Neural progenitor cell (in vitro differentiated cells): Measurements from ENCODE around the gene LOXHD1. TPM values are rescaled to one million over a fixed set of nuclear protein-coding genes. Genes with fewer than 3 reads are reported as not detected.

ENCODE experiments used
- DNase-seq: peaks from one replicate; pipeline ENCODE4 v3.0.0-alpha.2; 2016; ENCODE audit warnings: low spot score
- H2AFZ ChIP-seq: fragments of 200-600 bp; sonication (generic); replicated peaks from 2 replicates; pipeline ENCODE4 v1.6.1; 2016; ENCODE audit warnings: antibody characterized with exemption
- H3F3A ChIP-seq: fragments of 200-600 bp; sonication (generic); 2 replicates; pipeline ENCODE4 v1.6.1; 2016; ENCODE audit warnings: antibody characterized with exemption, low read depth
- H3K27ac ChIP-seq: fragments of 200-600 bp; sonication (generic); 2 replicates; pipeline ENCODE4 v1.5.1; 2016; ENCODE audit warnings: mild to moderate bottlenecking
- H3K27me3 ChIP-seq: fragments of 200-600 bp; sonication (generic); 2 replicates; pipeline ENCODE4 v1.6.1; 2016; ENCODE audit warnings: mild to moderate bottlenecking, moderate library complexity
- H3K36me3 ChIP-seq: fragments of 200-600 bp; sonication (generic); 2 replicates; pipeline ENCODE4 v1.5.1; 2016
- H3K4me1 ChIP-seq: fragments of 200-600 bp; sonication (generic); 2 replicates; pipeline ENCODE4 v1.6.1; 2016; ENCODE audit warnings: mixed run types
- H3K4me2 ChIP-seq: fragments of 200-600 bp; sonication (generic); 2 replicates; pipeline ENCODE4 v1.6.1; 2016
- H3K4me3 ChIP-seq: fragments of 200-600 bp; sonication (generic); 2 replicates; pipeline ENCODE4 v1.5.1; 2016
- H3K79me2 ChIP-seq: fragments of 200-600 bp; sonication (generic); 2 replicates; pipeline ENCODE4 v1.6.1; 2016; ENCODE audit warnings: low read depth
- H3K9ac ChIP-seq: fragments of 200-600 bp; sonication (generic); 2 replicates; pipeline ENCODE4 v1.6.1; 2016
- H3K9me3 ChIP-seq: fragments of 200-600 bp; sonication (generic); 2 replicates; pipeline ENCODE4 v1.5.1; 2016; ENCODE audit warnings: low read depth
- H4K20me1 ChIP-seq: fragments of 200-600 bp; sonication (generic); 2 replicates; pipeline ENCODE4 v1.6.1; 2016; ENCODE audit warnings: low read depth
- H3K27ac Mint-ChIP-seq: 3 replicates; pipeline ENCODE4 v1.8.0; 2021; ENCODE audit warnings: mixed read lengths
- H3K27me3 Mint-ChIP-seq: 2 replicates; pipeline ENCODE4 v1.8.0; 2022; ENCODE audit warnings: low read depth, mild to moderate bottlenecking, inconsistent platforms, moderate library complexity, mixed read lengths; ENCODE audit not compliant: insufficient read depth
- H3K36me3 Mint-ChIP-seq: 3 replicates; pipeline ENCODE4 v1.8.0; 2021; ENCODE audit warnings: mixed read lengths
- H3K4me1 Mint-ChIP-seq: 3 replicates; pipeline ENCODE4 v1.8.0; 2021; ENCODE audit warnings: mixed read lengths
- H3K4me3 Mint-ChIP-seq: 3 replicates; pipeline ENCODE4 v1.8.0; 2021; ENCODE audit warnings: mild to moderate bottlenecking, moderate library complexity, mixed read lengths
- H3K9me3 Mint-ChIP-seq: 3 replicates; pipeline ENCODE4 v1.8.0; 2020; ENCODE audit warnings: mixed read lengths
- EZH2 ChIP-seq: fragments of 200-600 bp; sonication (generic); IDR thresholded peaks from 2 replicates; pipeline ENCODE4 v1.6.1; 2017; ENCODE audit warnings: antibody characterized with exemption, mild to moderate bottlenecking, moderate library complexity
- EZH2phosphoT487 ChIP-seq: fragments of 200-600 bp; sonication (generic); IDR thresholded peaks from 2 replicates; pipeline ENCODE4 v1.6.1; 2017; ENCODE audit warnings: antibody characterized with exemption
- total RNA-seq: library from RNA; depleted of rRNA; stranded (reverse); fragments of >200 nt; gene quantifications from 2 replicates; pipeline ENCODE4 v1.2.3, GENCODE V29; 2015; ENCODE audit warnings: low replicate concordance
- TF ChIP-seq, protein P1 (sequence below): fragments of 200-600 bp; sonication (generic); IDR thresholded peaks from 2 replicates; pipeline ENCODE4 v1.5.1; 2017; ENCODE audit warnings: antibody characterized with exemption, mild to moderate bottlenecking

LOXHD1 gene
- total RNA-seq, 1 donor from 2014 or later: not detected

DNA sequence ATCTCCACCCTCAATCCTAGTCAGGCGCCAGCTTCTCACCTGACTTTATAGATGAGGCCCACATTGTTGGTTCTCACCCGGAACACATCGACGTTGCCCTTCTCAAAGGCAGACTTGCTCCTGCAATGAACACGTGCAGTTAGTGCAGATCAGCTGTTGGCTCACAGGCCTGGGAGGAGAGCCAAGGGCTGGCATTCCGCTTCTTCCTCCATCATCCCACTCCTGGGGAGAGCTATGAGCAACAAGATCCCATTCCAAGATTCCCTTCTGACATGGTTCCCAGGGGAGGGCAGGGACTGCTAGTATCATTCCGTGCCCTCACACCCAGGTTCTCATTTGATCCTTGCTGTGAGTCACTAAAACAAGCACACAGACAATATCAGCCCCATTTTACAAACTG is 15.1 kb downstream of the LOXHD1 start:
- Mint-ChIP-seq H3K27me3 (peaks cover 8% of the 10 kb centered on the region), H3K36me3 (no peaks in the 10 kb centered on the region), H3K4me3 (no peak overlapping the region), H3K9me3 (no peaks in the 10 kb centered on the region), H3K27ac (no peak overlapping the region), H3K4me1 (peaks cover 5% of the 10 kb centered on the region)
- H3K9ac ChIP-seq: no peak overlapping the region
- H3K79me2 ChIP-seq: no peaks in the 10 kb centered on the region
- H3F3A ChIP-seq: no peaks in the 10 kb centered on the region
- H2AFZ ChIP-seq: no peak overlapping the region
- no peak overlapping the region for H3K4me2 ChIP-seq
- no peak overlapping the region for H3K27ac ChIP-seq
- H3K36me3 ChIP-seq: no peaks in the 10 kb centered on the region
- no peak overlapping the region for H3K4me3 ChIP-seq
- H3K27me3 ChIP-seq: no peaks in the 10 kb centered on the region
- no peak for TF ChIP-seq EZH2
- no peaks in the 10 kb centered on the region for H4K20me1 ChIP-seq
- no peaks in the 10 kb centered on the region for H3K9me3 ChIP-seq
- no peak for DNase-seq
- H3K4me1 ChIP-seq: no peaks in the 10 kb centered on the region

GRCh38 chr18:46639386-46639785 is 17.6 kb downstream of the LOXHD1 start:
- peaks cover 6% of the 10 kb centered on the region for H3K27me3 Mint-ChIP-seq
- no peaks in the 10 kb centered on the region for H3K4me1 ChIP-seq
- H3K27me3 ChIP-seq: no peaks in the 10 kb centered on the region
- H3K4me2 ChIP-seq: no peak overlapping the region
- DNase-seq: no peak
- TF ChIP-seq EZH2 (no peak), EZH2phosphoT487 (no peak)
- TF ChIP-seq, protein P1, sequence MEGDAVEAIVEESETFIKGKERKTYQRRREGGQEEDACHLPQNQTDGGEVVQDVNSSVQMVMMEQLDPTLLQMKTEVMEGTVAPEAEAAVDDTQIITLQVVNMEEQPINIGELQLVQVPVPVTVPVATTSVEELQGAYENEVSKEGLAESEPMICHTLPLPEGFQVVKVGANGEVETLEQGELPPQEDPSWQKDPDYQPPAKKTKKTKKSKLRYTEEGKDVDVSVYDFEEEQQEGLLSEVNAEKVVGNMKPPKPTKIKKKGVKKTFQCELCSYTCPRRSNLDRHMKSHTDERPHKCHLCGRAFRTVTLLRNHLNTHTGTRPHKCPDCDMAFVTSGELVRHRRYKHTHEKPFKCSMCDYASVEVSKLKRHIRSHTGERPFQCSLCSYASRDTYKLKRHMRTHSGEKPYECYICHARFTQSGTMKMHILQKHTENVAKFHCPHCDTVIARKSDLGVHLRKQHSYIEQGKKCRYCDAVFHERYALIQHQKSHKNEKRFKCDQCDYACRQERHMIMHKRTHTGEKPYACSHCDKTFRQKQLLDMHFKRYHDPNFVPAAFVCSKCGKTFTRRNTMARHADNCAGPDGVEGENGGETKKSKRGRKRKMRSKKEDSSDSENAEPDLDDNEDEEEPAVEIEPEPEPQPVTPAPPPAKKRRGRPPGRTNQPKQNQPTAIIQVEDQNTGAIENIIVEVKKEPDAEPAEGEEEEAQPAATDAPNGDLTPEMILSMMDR: no peak
- no peak overlapping the region for H3K27ac ChIP-seq
- H3K9me3 Mint-ChIP-seq: no peaks in the 10 kb centered on the region
- H3F3A ChIP-seq: no peaks in the 10 kb centered on the region
- no peak overlapping the region for H3K4me3 Mint-ChIP-seq
- H3K4me3 ChIP-seq: no peak overlapping the region
- no peak overlapping the region for H3K27ac Mint-ChIP-seq
- H2AFZ ChIP-seq: no peak overlapping the region
- no peaks in the 10 kb centered on the region for H3K36me3 Mint-ChIP-seq
- peaks cover 5% of the 10 kb centered on the region for H3K4me1 Mint-ChIP-seq
- no peaks in the 10 kb centered on the region for H4K20me1 ChIP-seq
- no peaks in the 10 kb centered on the region for H3K79me2 ChIP-seq
- no peak overlapping the region for H3K9ac ChIP-seq
- H3K36me3 ChIP-seq: no peaks in the 10 kb centered on the region
- no peaks in the 10 kb centered on the region for H3K9me3 ChIP-seq

DNA sequence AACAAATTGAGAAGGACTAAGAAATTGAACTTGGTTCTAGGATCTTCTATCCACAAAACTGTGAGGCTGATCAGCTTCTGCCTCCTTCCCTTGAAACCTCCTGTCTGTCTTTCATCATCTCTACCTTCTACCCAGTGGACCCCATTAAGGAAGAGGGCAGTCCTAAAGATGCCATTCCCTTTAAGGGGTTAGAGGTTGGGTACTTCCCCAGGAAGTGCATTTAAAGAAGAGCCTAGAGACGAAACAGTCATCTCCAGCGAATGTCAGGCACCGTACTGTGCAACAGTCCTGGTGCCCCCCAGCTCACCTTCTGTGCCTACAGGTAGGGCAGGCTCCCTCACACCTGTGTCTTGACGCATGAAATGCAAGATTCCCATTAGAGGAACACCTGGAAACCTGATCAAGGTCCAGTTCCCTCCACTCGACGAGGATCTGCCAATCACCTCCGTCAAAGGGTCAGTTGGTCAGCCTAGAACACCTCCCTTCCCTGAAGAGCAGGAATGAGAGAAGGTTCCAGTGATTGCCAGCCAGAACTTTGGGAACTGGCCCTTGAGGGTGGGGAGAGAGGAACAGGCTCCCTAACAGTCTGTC is 20.9 kb downstream of the LOXHD1 start:
- Mint-ChIP-seq H3K27ac (no peak overlapping the region), H3K36me3 (no peaks in the 10 kb centered on the region), H3K9me3 (no peaks in the 10 kb centered on the region), H3K4me3 (no peak overlapping the region), H3K4me1 (no peaks in the 10 kb centered on the region), H3K27me3 (peaks cover 3% of the 10 kb centered on the region)
- H3K9ac ChIP-seq: no peak overlapping the region
- TF ChIP-seq, protein P1: no peak
- TF ChIP-seq EZH2 (no peak), EZH2phosphoT487 (no peak)
- H3K4me3 ChIP-seq: no peak overlapping the region
- H3K27me3 ChIP-seq: no peaks in the 10 kb centered on the region
- no peak overlapping the region for H2AFZ ChIP-seq
- no peak overlapping the region for H3K4me2 ChIP-seq
- no peaks in the 10 kb centered on the region for H3F3A ChIP-seq
- H3K79me2 ChIP-seq: no peaks in the 10 kb centered on the region
- no peaks in the 10 kb centered on the region for H3K4me1 ChIP-seq
- no peak overlapping the region for H3K27ac ChIP-seq
- H4K20me1 ChIP-seq: no peaks in the 10 kb centered on the region
- no peaks in the 10 kb centered on the region for H3K36me3 ChIP-seq
- no peaks in the 10 kb centered on the region for H3K9me3 ChIP-seq
- no peak for DNase-seq

DNA sequence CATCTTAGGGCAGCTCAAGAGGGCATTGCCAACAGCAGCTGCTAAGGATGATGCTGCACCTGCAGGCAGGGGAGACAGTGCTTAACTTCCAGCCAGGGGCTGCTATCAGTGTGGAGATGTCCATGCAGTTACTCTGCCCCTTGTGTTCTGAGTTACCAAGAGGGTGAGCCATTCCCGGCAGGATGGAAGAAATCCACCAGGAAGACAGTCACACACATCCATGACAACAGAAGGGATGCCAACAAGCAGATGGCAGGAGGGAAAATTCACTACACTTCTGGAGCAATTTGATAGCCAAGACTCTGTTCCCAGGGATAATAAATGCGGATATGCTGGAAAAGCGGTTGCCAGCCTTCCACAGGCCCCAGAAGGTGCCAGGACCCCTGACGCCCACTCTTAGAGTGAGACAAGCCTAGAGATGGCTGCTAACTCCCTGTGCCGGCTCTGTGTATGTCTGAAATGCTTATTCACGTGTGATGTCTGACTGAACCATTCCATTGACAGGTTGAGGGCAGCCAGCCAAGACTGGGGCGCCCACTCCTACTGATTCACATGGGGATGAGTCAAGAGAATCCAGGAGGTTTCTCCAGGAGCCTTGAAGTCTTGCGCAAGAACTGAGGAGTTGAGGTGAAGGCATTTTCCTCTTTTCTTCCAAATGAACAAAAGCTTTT is 24.5 kb downstream of the LOXHD1 start:
- peaks cover 10% of the 10 kb centered on the region for H3K27me3 Mint-ChIP-seq
- no peaks in the 10 kb centered on the region for H3K4me1 Mint-ChIP-seq

More for the DNA sequence above, 24.5 kb downstream of the LOXHD1 start:
- no peaks in the 10 kb centered on the region for H3K36me3 ChIP-seq
- H3K4me3 Mint-ChIP-seq: no peak overlapping the region
- no peaks in the 10 kb centered on the region for H3F3A ChIP-seq
- H3K27ac Mint-ChIP-seq: no peak overlapping the region
- no peaks in the 10 kb centered on the region for H4K20me1 ChIP-seq
- TF ChIP-seq EZH2 (no peak), EZH2phosphoT487 (no peak)
- TF ChIP-seq, protein P1: no peak
- no peaks in the 10 kb centered on the region for H3K9me3 Mint-ChIP-seq
- H3K79me2 ChIP-seq: no peaks in the 10 kb centered on the region
- H3K9ac ChIP-seq: no peak overlapping the region
- H3K4me1 ChIP-seq: no peaks in the 10 kb centered on the region
- no peak overlapping the region for H3K4me2 ChIP-seq
- no peaks in the 10 kb centered on the region for H3K9me3 ChIP-seq
- H2AFZ ChIP-seq: no peak overlapping the region
- no peak overlapping the region for H3K27ac ChIP-seq
- no peaks in the 10 kb centered on the region for H3K36me3 Mint-ChIP-seq
- no peak for DNase-seq
- no peaks in the 10 kb centered on the region for H3K27me3 ChIP-seq
- H3K4me3 ChIP-seq: no peak overlapping the region
